CD4-positive, alpha-beta T cell (primary cell): ENCODE data around the gene SWSAP1. TPM values are rescaled to one million over a fixed set of nuclear protein-coding genes. Genes with fewer than 3 reads are reported as not detected.

ENCODE experiments used
- ATAC-seq: fragments of 200-7000 bp; cut with Tn5 transposase; one replicate; pipeline ENCODE4 v1.10.0; 2022; ENCODE audit warnings: mild to moderate bottlenecking; ENCODE audit not compliant: poor library complexity
- CTCF ChIA-PET: fragments of 350-600 bp; sonication (Branson Sonifier 250); formaldehyde crosslinking; loops from one replicate; lab custom pipeline; 2021; ENCODE audit warnings: antibody characterized with exemption, inconsistent platforms; lab: Charles Lee
- POLR2A ChIA-PET: fragments of 350-600 bp; sonication (Branson Sonifier 250); formaldehyde crosslinking; loops from one replicate; lab custom pipeline; 2021; ENCODE audit warnings: antibody characterized with exemption, inconsistent platforms; lab: Charles Lee
- DNase-seq, 14 experiments: peaks; one replicate each; pipeline ENCODE4 v3.0.0-alpha.2; 2013 to 2020; ENCODE audit warnings: mixed read lengths in 2 of 14
- H3K27ac ChIP-seq, 2 donors: one replicate each; pipeline versions ENCODE4 v1.5.1 to v1.7.0; 2013; ENCODE audit warnings: low read length in 2 of 2, low read depth in 1 of 2, mild to moderate bottlenecking in 1 of 2
- H3K27me3 ChIP-seq, 2 experiments: 1 replicate in 1 of 2; 2 replicates in 1 of 2; pipeline versions ENCODE4 v1.6.1 to v1.7.0; 2013; ENCODE audit warnings: low read length in 2 of 2, control low read depth in 1 of 2, mild to moderate bottlenecking in 1 of 2, moderate library complexity in 1 of 2; ENCODE audit not compliant: insufficient read depth in 2 of 2, control insufficient read depth in 1 of 2
- H3K36me3 ChIP-seq: one replicate; pipeline ENCODE4 v1.6.1; 2013; ENCODE audit warnings: low read length, control low read depth; ENCODE audit not compliant: insufficient read depth
- H3K4me1 ChIP-seq: one replicate; pipeline ENCODE4 v1.6.1; 2013; ENCODE audit warnings: low read length, control low read depth; ENCODE audit not compliant: insufficient read depth
- H3K4me3 ChIP-seq: one replicate; pipeline ENCODE4 v1.5.1; 2013; ENCODE audit warnings: mild to moderate bottlenecking, low read length, moderate library complexity
- H3K9me3 ChIP-seq, 2 experiments: 1 replicate in 1 of 2; 2 replicates in 1 of 2; pipeline versions ENCODE4 v1.6.1 to v1.7.0; 2013; ENCODE audit warnings: low read length in 2 of 2, mild to moderate bottlenecking in 2 of 2, control low read depth in 1 of 2, moderate library complexity in 1 of 2; ENCODE audit not compliant: control insufficient read depth in 1 of 2, insufficient read depth in 1 of 2
- H3K27ac Mint-ChIP-seq: one replicate; pipeline ENCODE4 v1.8.0; 2020; ENCODE audit warnings: mixed read lengths
- H3K27me3 Mint-ChIP-seq: one replicate; pipeline ENCODE4 v1.8.0; 2021; ENCODE audit warnings: mixed read lengths
- H3K36me3 Mint-ChIP-seq: one replicate; pipeline ENCODE4 v1.8.0; 2021; ENCODE audit warnings: low read depth, mixed read lengths
- H3K4me1 Mint-ChIP-seq: one replicate; pipeline ENCODE4 v1.8.0; 2021; ENCODE audit warnings: low read depth, mixed read lengths
- H3K4me3 Mint-ChIP-seq: one replicate; pipeline ENCODE4 v1.8.0; 2020; ENCODE audit warnings: mild to moderate bottlenecking, mixed read lengths
- H3K9me3 Mint-ChIP-seq: one replicate; pipeline ENCODE4 v1.8.0; 2020; ENCODE audit warnings: mixed read lengths
- intact Hi-C, 2 experiments: fragments of 100-400 bp; cut with DNase I in 1 of 2; cut with micrococcal nuclease in 1 of 2; formaldehyde crosslinking; loops; one replicate each; pipeline versions ENCODE4 v1.15.1 to v1.9.0; 2023 to 2025; cut with DNase I, micrococcal nuclease
- total RNA-seq, 174 experiments: library from RNA in 2 of 174; stranded (reverse) in 2 of 174; gene quantifications; one replicate each; pipeline ENCODE4 v1.2.3 and lab custom pipeline; 2021 to 2026
- TF ChIP-seq, protein P1 (sequence below): fragments of 200-600 bp; IDR thresholded peaks from one replicate; pipeline ENCODE4 v1.8.0; 2022; ENCODE audit warnings: antibody characterized with exemption, mild to moderate bottlenecking

The SWSAP1 gene
- total RNA-seq, 2 experiments from 2014 or later, result 2.6 to 2.7 TPM

DNA sequence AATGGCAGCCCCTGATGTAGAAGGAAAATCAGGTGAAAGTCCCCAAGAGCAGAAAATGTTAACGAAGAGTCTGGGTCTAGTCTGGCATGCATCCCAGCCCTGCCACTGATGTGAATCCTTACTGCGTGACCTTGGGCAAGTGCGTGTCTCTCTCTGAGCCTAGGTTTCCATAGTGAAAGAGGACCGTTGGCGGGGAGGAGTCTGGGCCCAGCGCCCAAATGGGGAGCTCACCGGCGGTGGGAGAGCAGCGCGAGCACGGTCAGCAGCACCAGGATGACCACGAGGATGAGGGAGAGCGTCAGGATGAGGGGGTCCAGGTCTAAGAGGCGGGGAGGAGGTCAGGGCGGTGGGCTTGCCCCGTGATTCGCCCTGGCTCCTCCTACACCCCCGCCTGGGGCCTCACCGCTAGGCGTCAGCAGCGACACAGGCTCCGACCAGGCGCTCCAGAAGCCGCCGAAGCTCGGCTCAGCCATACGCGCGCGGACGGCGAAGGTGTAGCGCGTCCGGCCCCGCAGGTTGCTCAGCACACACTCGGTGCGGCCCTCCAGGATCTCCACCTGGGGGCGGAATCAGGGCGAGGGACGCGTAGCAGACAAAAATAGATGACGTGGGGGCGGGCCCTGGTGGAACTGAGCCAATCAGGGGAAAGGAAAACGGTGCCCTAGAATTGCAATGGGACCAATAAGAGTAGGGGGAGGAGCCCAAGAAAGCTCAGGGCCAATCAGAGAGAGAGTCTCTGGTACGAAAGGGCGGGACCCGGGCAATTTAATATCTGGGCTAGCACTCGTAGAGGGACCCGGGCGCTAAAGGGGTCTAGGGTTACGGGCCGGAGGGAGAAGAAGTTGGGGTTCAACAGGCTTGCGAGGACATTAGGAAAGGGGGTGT, 6.4 kb downstream of the SWSAP1 start:
- H3K9me3 ChIP-seq, result peaks cover 0 to 8% of the 10 kb centered on the region in 2 experiments
- H3K4me1 Mint-ChIP-seq, result peaks cover 41% of the 10 kb centered on the region
- peaks cover 25% of the 10 kb centered on the region for H3K27me3 Mint-ChIP-seq
- no peaks in the 10 kb centered on the region for H3K9me3 Mint-ChIP-seq
- H3K4me3 ChIP-seq, result peak overlapping the region; percentile 69
- H3K27ac ChIP-seq, result peak overlapping the region; percentile 88 to 92
- intact Hi-C loops, result loop anchor here (1.0 to 5.0 kb wide), 8 partner anchors 34 to 206 kb away; partner anchors contain the start of genes ODAD3 (in 2 of the 2), PRKCSH (in 2 of the 2), CCDC159 (in 1 of the 2) and TMEM205 (in 1 of the 2)
- H3K27ac Mint-ChIP-seq, result peak overlapping the region; percentile 92
- CTCF ChIA-PET, result interaction anchor here (0.6 to 4.7 kb wide), 27 partner anchors 10 to 178 kb away, joined by 3 to 38 read pairs (median 5); partner anchors contain the start of genes CCDC159, ECSIT, ELAVL3 and ELOF1
- H3K27me3 ChIP-seq, result peaks cover 21% of the 10 kb centered on the region in 2 experiments
- ATAC-seq, result peak; percentile 86
- H3K4me3 Mint-ChIP-seq, result peak overlapping the region; percentile 93
- peaks cover 14% of the 10 kb centered on the region for H3K36me3 ChIP-seq
- peaks cover 70% of the 10 kb centered on the region for H3K4me1 ChIP-seq
- H3K36me3 Mint-ChIP-seq, result peaks cover 9% of the 10 kb centered on the region
- DNase-seq, result peak; percentile 95 to 99 (median 97)
- POLR2A ChIA-PET, result interaction anchor here (0.6 to 2.1 kb wide), 17 partner anchors 10 to 1411 kb away, joined by 3 to 29 read pairs (median 4); partner anchors contain the start of genes CCDC159, DHPS, ECSIT and ELOF1
- TF ChIP-seq, protein P1, sequence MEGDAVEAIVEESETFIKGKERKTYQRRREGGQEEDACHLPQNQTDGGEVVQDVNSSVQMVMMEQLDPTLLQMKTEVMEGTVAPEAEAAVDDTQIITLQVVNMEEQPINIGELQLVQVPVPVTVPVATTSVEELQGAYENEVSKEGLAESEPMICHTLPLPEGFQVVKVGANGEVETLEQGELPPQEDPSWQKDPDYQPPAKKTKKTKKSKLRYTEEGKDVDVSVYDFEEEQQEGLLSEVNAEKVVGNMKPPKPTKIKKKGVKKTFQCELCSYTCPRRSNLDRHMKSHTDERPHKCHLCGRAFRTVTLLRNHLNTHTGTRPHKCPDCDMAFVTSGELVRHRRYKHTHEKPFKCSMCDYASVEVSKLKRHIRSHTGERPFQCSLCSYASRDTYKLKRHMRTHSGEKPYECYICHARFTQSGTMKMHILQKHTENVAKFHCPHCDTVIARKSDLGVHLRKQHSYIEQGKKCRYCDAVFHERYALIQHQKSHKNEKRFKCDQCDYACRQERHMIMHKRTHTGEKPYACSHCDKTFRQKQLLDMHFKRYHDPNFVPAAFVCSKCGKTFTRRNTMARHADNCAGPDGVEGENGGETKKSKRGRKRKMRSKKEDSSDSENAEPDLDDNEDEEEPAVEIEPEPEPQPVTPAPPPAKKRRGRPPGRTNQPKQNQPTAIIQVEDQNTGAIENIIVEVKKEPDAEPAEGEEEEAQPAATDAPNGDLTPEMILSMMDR, result peak; percentile 78

DNA sequence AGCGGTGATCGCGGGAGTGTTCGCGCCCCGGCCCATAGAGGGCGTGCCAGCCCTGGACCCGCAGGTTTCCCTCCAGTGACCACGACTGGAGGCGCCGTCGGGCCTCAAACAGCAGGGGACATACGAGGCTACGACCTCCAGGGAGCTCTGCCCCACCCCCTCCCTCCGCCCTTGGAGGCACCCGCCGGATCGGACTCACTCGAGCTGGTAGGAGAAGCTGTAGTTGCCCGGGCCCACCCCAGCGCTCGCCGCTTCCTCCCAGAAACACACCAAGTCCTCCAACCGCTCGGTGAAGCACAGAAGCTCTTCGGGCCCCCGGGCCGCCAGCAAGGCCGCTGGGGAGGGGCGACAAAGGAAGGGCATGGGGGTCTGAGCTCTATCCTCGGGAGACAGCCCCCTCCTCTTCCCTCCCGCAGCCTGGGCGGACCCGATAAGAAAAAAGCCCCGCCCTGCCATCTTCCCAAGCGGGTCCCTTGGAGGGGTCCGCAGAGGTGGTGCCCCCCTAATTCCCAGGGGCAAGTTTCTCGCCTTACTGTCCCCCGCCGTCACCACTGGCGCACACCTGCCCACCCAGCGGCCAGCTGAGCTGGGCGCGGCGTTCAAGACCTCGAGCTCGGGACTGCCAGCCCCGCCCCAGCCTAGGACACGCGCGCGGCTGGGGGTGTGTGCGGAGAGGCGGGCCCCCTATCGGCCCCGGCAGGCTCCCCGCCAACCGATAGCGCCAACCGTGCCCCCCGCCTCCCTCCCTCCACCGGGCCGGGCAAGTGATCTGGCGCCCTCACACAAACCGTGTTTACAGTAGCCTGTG, 8.6 kb downstream of the SWSAP1 start:
- intact Hi-C loops, result loop anchor here in 1 of 2 experiments (2.0 to 5.0 kb wide), 3 partner anchors 24 to 204 kb away; partner anchors contain the start of gene ZNF653
- ChIA-PET CTCF (interaction anchor here (1.1 to 4.7 kb wide), 6 partner anchors 37 to 100 kb away, joined by 3 to 28 read pairs (median 5); partner anchors contain the start of genes CCDC159, ODAD3, PRKCSH and TMEM205), POLR2A (interaction anchor here (1.4 to 1.8 kb wide), 3 partner anchors 8 to 52 kb away, joined by 3 to 25 read pairs (median 9); partner anchors contain the start of genes ODAD3, PRKCSH and SWSAP1)
- Histone ChIP-seq H3K27ac (no peak overlapping the region), H3K4me1 (peaks cover 53% of the 10 kb centered on the region), H3K27me3 (peaks cover 21% of the 10 kb centered on the region in 2 experiments), H3K4me3 (peak overlapping the region; percentile 40), H3K36me3 (peaks cover 6% of the 10 kb centered on the region), H3K9me3 (peaks cover 0 to 8% of the 10 kb centered on the region in 2 experiments)
- DNase-seq (peak in 11 of 14 experiments; percentile 6 to 66 (median 30)), ATAC-seq (no peak)
- Mint-ChIP-seq H3K4me3 (peak overlapping the region; percentile 56), H3K36me3 (peaks cover 4% of the 10 kb centered on the region), H3K27ac (peak overlapping the region; percentile 33), H3K4me1 (peaks cover 37% of the 10 kb centered on the region), H3K9me3 (no peaks in the 10 kb centered on the region), H3K27me3 (peaks cover 25% of the 10 kb centered on the region)
- TF ChIP-seq, protein P1, result no peak
